HepG2 (cell line): ENCODE data around the gene RGS1. TPM values are rescaled to one million over a fixed set of nuclear protein-coding genes. Genes with fewer than 3 reads are reported as not detected.

Experiments
- ATAC-seq: fragments of 200-7000 bp; cut with Tn5 transposase; 3 replicates; pipeline ENCODE4 v1.9.1; 2020; ENCODE audit warnings: mild to moderate bottlenecking, moderate library complexity
- BruUV-seq: library from RNA; stranded (reverse); fragments of 400-500 nt; replicated peaks from 2 replicates; lab custom pipeline; 2021; lab: Mats Ljungman, UMichigan
- CTCF ChIA-PET: fragments of 300-600 bp; formaldehyde crosslinking; extraction: SDS; loops from one replicate; lab custom pipeline; 2021; ENCODE audit warnings: low total read pairs, inconsistent platforms, low intra/inter-chr PET ratio; lab: Yijun Ruan, JAX
- POLR2A ChIA-PET: fragments of 350-600 bp; sonication (Branson Sonifier 250); formaldehyde crosslinking; loops from one replicate; lab custom pipeline; 2020; ENCODE audit warnings: antibody characterized with exemption, inconsistent platforms; lab: Yijun Ruan, JAX
- DNase-seq: peaks from one replicate; pipeline ENCODE4 v3.0.0-alpha.2; 2015; ENCODE audit warnings: low spot score
- FAIRE-seq: peaks from 3 replicates; lab custom pipeline; 2011; peaks lifted over from hg19 to GRCh38; lab: Jason Lieb, UNC
- H2AFZ ChIP-seq: one replicate; pipeline ENCODE4 v1.6.1; 2011; ENCODE audit warnings: low read length, inconsistent platforms
- H3K27ac ChIP-seq: fragments of 300-600 bp; 3 replicates; pipeline ENCODE4 v1.8.0; 2011; ENCODE audit warnings: mixed run types, mild to moderate bottlenecking, mixed read lengths, low read length, inconsistent platforms; ENCODE audit not compliant: insufficient read depth; ENCODE audit errors: extremely low read length
- H3K27me3 ChIP-seq, 2 experiments: fragments of 200-600 bp in 1 of 2; 2 replicates in 1 of 2; 3 replicates in 1 of 2; pipeline versions ENCODE4 v1.6.0 to v1.8.0; 2011; ENCODE audit warnings: low read length in 2 of 2, mild to moderate bottlenecking in 2 of 2, moderate library complexity in 2 of 2, inconsistent platforms in 1 of 2; ENCODE audit not compliant: insufficient read depth in 2 of 2, control insufficient read depth in 1 of 2
- H3K36me3 ChIP-seq, 2 experiments: fragments of 200-600 bp in 1 of 2; replicated peaks in 1 of 2; 2 replicates in 1 of 2; 3 replicates in 1 of 2; pipeline versions ENCODE4 v1.5.1 to v1.8.0; 2011; ENCODE audit warnings: low read length in 2 of 2, inconsistent platforms in 1 of 2; ENCODE audit not compliant: insufficient read depth in 2 of 2, control insufficient read depth in 1 of 2
- H3K4me1 ChIP-seq: 2 replicates; pipeline ENCODE4 v1.5.1; 2012; ENCODE audit warnings: low read length, inconsistent platforms; ENCODE audit not compliant: insufficient read depth
- H3K4me2 ChIP-seq: 2 replicates; pipeline ENCODE4 v1.6.0; 2011; ENCODE audit warnings: low read depth, low read length, inconsistent platforms
- H3K4me3 ChIP-seq, 3 experiments: fragments of 200-600 bp in 1 of 3; sonication (generic), shearing (Covaris generic) in 1 of 3; replicated peaks in 1 of 3; 2 replicates each; pipeline ENCODE4 v1.5.1; 2011 to 2016; ENCODE audit warnings: low read length in 3 of 3, inconsistent platforms in 2 of 3, low read depth in 2 of 3, mild to moderate bottlenecking in 2 of 3, control low read depth in 1 of 3, mixed read lengths in 1 of 3; ENCODE audit not compliant: insufficient read depth in 1 of 3
- H3K79me2 ChIP-seq: one replicate; pipeline ENCODE4 v1.6.1; 2011; ENCODE audit warnings: low read length, inconsistent platforms; ENCODE audit not compliant: insufficient read depth
- H3K9ac ChIP-seq: 2 replicates; pipeline ENCODE4 v1.6.0; 2011; ENCODE audit warnings: mild to moderate bottlenecking, low read depth, low read length, inconsistent platforms; ENCODE audit not compliant: insufficient read depth
- H3K9me3 ChIP-seq: 2 replicates; pipeline ENCODE4 v1.5.1; 2012; ENCODE audit warnings: mild to moderate bottlenecking, low read length
- H4K20me1 ChIP-seq: 2 replicates; pipeline ENCODE4 v1.6.0; 2011; ENCODE audit warnings: inconsistent platforms, mild to moderate bottlenecking, low read length, moderate library complexity; ENCODE audit not compliant: insufficient read depth
- ATF1 ChIP-seq: IDR thresholded peaks from 2 replicates; pipeline ENCODE4 v1.6.1; 2016; ENCODE audit warnings: mild to moderate bottlenecking, control low read depth
- CREB1 ChIP-seq, 2 experiments: fragments of 450-650 bp in 1 of 2; IDR thresholded peaks; 2 replicates each; pipeline ENCODE4 v1.6.1; 2016 to 2017; ENCODE audit warnings: control low read depth in 1 of 2, mild to moderate bottlenecking in 1 of 2, missing compliant biosample characterization in 1 of 2, missing genetic modification characterization in 1 of 2
- E2F5 ChIP-seq: sonication (generic); formaldehyde crosslinking; conservative IDR thresholded peaks from 2 replicates; pipeline ENCODE4 v1.4.0; 2020; ENCODE audit warnings: missing genetic modification reagents
- HOXD1 ChIP-seq: sonication (generic); formaldehyde crosslinking; IDR thresholded peaks from 2 replicates; pipeline ENCODE4 v1.5.0; 2020; ENCODE audit warnings: missing genetic modification reagents
- MEIS1 ChIP-seq: sonication (generic); formaldehyde crosslinking; IDR thresholded peaks from 2 replicates; pipeline ENCODE4 v1.9.0; 2021; ENCODE audit warnings: mild to moderate bottlenecking, missing genetic modification reagents, moderate library complexity, borderline replicate concordance
- NFIB ChIP-seq: sonication (generic); formaldehyde crosslinking; IDR thresholded peaks from 2 replicates; pipeline ENCODE4 v1.9.0; 2021; ENCODE audit warnings: missing genetic modification reagents, mild to moderate bottlenecking, borderline replicate concordance
- PBX3 ChIP-seq: sonication (generic); formaldehyde crosslinking; IDR thresholded peaks from 2 replicates; pipeline ENCODE4 v1.8.1; 2023; ENCODE audit warnings: missing genetic modification reagents, inconsistent platforms, borderline replicate concordance
- RFX1 ChIP-seq: fragments of 450-650 bp; IDR thresholded peaks from 2 replicates; pipeline ENCODE4 v1.6.1; 2017
- ZNF713 ChIP-seq: sonication (generic); formaldehyde crosslinking; IDR thresholded peaks from 2 replicates; pipeline ENCODE4 v1.4.0; 2020; ENCODE audit warnings: mild to moderate bottlenecking, missing genetic modification reagents
- WGBS: methylation state at CpG from one replicate; pipeline ENCODE4 v1.1.6; 2017; ENCODE audit warnings: low lambda C conversion rate; 5-methylcytosine and 5-hydroxymethylcytosine counted together
- in situ Hi-C: cut with HindIII; loops from 2 replicates; pipeline ENCODE4 v1.10.0; 2017; ENCODE audit warnings: low pct_unique_long_range_greater_than_20kb; ENCODE audit not compliant: extremely low pct_ligation_motif_present
- intact Hi-C: fragments of 100-400 bp; cut with micrococcal nuclease; formaldehyde crosslinking; loops from one replicate; pipeline ENCODE4 v1.10.0; 2022; ENCODE audit not compliant: unreplicated experiment
- polyA plus RNA-seq, 8 experiments: library from polyadenylated mRNA; depleted of rRNA in 3 of 8; stranded (reverse) in 7 of 8; unstranded in 1 of 8; fragments of >200 nt; fragmentation: Illumina TruSeq in 4 of 8; extraction: Trizol in 4 of 8; gene quantifications; 2 replicates each; pipeline versions ENCODE4 v1.2.1 to v1.2.3, GENCODE V29; 2011 to 2016; ENCODE audit warnings: low read depth in 4 of 8, missing spikeins in 1 of 8, mixed read lengths in 1 of 8; ENCODE audit not compliant: insufficient read depth in 1 of 8
- total RNA-seq, 5 experiments: library from RNA; depleted of rRNA; stranded (reverse); fragments of >200 nt; fragmentation: Illumina TruSeq; extraction: Trizol; gene quantifications; 2 replicates each; pipeline ENCODE4 v1.2.3, GENCODE V29; 2016; ENCODE audit warnings: low read depth in 1 of 5

The RGS1 gene
- total and polyA plus RNA-seq, 2 of the 13 experiments (the other 11 are each of a cell fraction or from before 2014, with no cell fraction given), result not detected

- 96% methylated on average over 1 of the region's 1 CpG for WGBS
- no peaks in the 10 kb centered on the region for H4K20me1 ChIP-seq
- no peak overlapping the region for H3K4me3 ChIP-seq
- TF ChIP-seq E2F5 (CRISPR knock-in tag) (no peak), MEIS1 (CRISPR knock-in tag) (no peak), ATF1 (CRISPR knock-in tag) (no peak), PBX3 (CRISPR knock-in tag) (no peak), CREB1 (IDR thresholded peaks at IDR 0.05) (no peak), CREB1 (CRISPR knock-in tag; IDR thresholded peaks at IDR 0.05) (no peak), HOXD1 (CRISPR knock-in tag) (no peak), NFIB (CRISPR knock-in tag) (no peak), ZNF713 (CRISPR knock-in tag) (no peak), RFX1 (no peak)
- H3K9ac ChIP-seq, result no peak overlapping the region
- DNase-seq, result no peak
- no peak for ATAC-seq
- no TSS peak for BruUV-seq
- FAIRE-seq, result no peak
- no peak overlapping the region for H3K4me2 ChIP-seq
- no peaks in the 10 kb centered on the region for H3K79me2 ChIP-seq
- intact Hi-C loops (no loop called here), in situ Hi-C loops (no loop called here)
- CTCF ChIA-PET, result no interaction called here
- no peak overlapping the region for H2AFZ ChIP-seq
- H3K27ac ChIP-seq, result no peak overlapping the region
- H3K36me3 ChIP-seq, result no peaks in the 10 kb centered on the region
- H3K4me1 ChIP-seq, result no peaks in the 10 kb centered on the region
- H3K27me3 ChIP-seq, result no peaks in the 10 kb centered on the region
- H3K9me3 ChIP-seq, result no peaks in the 10 kb centered on the region
- POLR2A ChIA-PET, result no interaction called here
Measured at GRCh38 chr1:192574073-192574472, 1.5 kb upstream of the RGS1 start.
